ENCODE results near the gene YTHDF1.

YTHDF1 gene

GRCh38 chr20:63154395-63154794 is 61.5 kb downstream of the YTHDF1 start:
- no peak for DNase-seq

DNA sequence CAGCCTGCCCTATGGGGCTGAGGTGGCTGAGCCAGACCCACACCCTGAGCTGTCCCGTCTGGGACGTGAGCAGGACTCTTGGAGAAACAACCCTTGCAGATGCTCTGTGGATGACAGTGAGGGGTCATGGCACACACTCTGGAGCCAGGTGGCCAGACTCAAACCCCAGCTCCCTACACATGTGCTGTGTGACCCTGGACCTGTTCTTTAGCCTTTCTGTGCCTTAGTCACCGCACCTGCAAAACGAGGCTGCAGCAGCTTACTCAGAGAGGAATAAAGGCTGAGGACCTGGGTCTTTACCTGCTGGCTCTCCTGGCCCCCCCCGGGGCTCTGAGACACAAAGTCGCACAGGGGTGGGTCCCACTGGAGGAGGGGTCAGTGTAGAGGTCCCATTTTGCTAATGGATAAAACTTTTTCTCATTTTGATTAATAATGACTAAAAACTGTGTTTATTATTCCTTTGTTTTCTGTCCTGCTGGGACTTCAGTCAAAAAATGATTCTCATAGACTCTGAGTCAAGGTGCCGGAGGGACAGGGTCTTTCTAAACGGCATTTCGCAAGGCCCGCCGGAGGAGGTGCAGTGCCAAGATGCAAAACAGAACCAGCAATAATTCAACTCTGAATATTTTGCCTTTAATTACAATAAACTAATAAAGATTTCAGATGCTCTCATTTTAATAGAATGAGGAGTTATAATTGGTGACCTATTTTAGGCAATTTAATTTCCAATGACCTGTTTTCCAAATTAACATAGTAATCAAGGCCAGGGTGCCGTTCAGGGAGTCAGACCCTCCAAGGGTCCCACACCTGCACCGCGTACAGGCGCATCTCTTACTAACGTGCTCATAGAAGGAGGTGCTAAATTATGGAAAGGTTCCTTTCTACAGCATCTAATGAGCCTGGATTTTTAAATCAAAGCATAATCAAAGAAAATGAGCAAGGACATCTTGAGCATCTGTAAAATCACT is 62.4 kb downstream of the YTHDF1 start:
- no peak for DNase-seq

DNA sequence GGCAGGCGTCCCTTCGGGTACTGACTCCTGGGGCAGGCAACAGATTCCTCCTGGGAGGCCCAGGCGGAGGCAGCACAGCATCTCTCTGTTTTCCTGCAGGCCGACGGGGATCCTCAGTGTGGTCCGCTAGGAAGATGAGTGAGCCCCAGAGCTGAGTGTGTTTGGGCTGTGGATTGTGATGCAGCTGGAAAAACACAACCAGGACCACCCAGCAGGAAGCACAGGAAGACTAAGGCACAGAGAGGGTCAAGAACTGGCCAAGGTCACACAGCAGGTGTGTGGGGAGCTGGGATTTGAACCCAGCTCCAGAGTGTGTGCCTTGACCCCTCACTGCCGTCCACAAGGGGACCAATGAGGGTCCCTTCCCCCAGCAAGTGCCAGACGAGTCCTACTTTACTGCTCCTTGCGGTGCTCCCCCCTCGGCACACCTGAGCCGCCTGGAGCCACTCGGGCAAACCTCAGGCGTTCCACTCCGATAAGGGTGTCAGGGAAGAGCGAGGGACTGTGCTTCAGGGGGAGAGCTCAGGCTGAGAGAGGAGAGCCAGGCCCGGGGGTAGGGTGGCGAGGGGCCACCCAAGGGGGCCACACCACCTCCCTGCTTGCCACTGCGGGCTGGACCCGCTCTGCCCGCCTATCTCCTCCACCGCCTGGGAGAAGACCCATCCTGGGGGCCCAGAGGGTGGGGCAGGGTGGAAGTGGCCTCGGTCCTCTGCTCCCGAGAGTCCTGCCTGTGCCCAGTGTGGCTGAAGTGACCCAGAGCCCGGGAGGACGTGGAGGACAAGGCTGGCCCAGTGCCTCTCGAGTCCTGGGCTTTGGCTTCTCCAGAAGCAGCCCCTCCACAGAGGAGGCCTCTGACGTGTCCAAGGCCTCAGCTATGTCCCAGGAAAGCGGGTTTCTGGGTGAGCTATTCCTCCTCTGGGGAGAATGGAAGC is 63.3 kb downstream of the YTHDF1 start:
- DNase-seq = no peak

- no peak for DNase-seq
Observed at GRCh38 chr20:63151554-63152321, 64.2 kb downstream of the YTHDF1 start.

DNA sequence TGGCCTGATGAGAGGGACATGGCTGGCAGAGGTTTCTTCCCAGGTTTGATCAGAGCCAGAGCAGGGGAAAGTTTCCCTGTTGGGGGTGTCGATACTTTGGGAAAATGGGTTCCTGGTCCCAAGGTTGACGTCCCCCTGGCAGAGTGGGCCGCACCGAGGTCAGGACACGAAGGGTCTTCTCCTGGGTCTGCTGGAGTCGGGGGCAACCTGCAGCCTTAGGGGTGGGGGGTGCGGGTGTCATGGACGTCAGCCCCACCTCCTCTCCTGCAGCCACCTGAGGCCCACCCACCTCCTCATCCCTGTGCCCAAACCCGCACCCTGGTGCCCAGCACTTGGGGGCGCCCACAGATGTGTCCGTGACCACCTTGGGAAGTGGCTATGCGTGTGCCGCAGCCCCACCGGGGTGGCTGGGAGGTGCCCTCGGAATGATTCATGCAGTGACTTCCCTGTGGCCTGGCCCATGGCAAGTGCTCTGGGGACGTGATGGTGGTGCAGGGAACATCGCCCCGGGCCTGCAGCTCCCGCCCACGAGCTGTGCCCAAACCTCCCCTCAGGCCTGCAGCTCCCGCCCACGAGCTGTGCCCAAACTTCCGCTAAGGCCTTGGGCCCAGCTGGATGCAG is 64.9 kb downstream of the YTHDF1 start:
- DNase-seq = no peak

- no peak for DNase-seq
Observed at GRCh38 chr20:63150391-63150898, 65.5 kb downstream of the YTHDF1 start.

DNA sequence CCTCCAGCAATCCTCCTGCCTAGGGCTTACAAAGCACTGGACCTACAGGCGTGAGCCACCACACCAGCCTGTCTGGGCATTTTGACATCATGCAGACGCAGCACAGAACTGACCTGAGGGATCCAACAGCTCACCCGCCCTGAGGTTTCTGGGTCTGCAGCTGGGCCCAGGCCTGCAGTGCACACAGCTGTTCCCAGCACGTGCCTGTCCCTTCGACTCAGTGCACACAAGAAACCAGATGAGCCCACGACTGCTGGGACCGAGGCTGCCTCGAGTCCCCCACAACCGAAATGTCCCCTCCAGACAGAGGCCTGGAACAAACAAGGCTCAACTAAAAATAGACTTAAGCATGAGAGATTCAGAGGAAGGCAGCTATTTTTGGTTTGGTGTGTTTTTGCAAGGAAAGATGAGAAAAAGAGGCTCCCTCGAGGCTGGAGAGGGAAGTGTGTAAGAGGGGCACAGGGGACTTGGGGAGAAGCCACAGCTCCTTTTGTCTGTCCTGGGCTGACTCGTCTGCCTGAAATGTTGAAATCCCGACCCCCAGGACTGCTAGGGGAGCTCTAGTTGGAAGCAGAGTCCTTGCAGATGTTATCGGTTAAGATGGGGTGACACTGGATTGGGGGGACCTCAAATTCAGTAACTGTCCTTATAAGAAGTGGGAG is 66.3 kb downstream of the YTHDF1 start:
- no peak for DNase-seq

DNA sequence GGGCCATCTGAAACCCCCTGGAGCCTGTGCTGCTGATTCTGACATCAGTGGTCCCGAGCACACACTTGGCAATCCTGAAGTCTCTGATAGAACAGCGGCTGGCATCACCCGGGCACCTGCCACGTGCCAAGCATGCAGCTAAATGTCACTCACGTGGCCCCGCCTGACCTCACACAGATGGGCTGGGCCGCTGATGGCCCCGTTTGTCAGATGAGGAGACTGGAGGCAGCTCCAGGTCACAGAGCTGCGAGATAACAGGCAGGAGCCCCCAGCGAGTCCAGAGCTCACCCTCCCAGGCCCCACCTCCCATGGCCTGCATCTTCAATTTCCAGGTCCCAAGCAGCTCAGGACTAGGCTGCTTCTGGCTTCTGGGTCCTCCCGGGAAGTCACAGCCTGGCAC is 67.2 kb downstream of the YTHDF1 start:
- DNase-seq = no peak

- DNase-seq = no peak
Observed at GRCh38 chr20:63147532-63147931, 68.4 kb downstream of the YTHDF1 start.

All from midbrain (tissue), 1 donor.